NCI-H1436 treated with DMSO at 0.1 percent for 48 hours (cell line): ENCODE data around the gene PERCC1.
A peak's percentile ranks its signal among the peaks of the same experiment; 100 is the strongest.

Experiments
- DNase-seq: peaks from one replicate; lab custom pipeline; 2025; lab: John Stamatoyannopoulos, UW

The PERCC1 gene

DNA sequence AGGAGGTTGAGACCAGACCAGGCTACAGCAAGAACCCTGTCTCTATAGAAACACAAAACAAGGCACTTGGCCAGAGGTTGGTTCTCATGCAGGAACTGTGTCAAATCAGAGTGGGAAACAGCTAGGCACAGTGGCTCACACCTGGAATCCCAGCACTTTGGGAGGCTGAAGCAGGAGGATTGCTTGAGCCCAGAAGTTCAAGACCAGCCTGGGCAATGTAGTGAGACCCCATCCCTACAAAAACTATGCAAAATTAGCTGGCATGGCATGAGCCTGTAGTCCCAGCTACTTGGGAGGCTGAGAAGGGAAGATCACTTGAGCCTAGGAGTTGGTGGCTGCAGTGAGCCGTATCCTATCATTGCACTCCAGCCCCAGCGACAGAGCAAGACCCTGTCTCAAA lies 18.0 kb upstream of the PERCC1 start:
- no peak for DNase-seq

- no peak for DNase-seq
These were observed 17.0 kb upstream of the PERCC1 start for GRCh38 chr16:1413684-1414531.

- DNase-seq = no peak
These were observed 16.2 kb upstream of the PERCC1 start, which contains the start of gene UNKL for GRCh38 chr16:1414532-1415260. Gene UNKL, minus strand, starts transcription at chr16:1414704. Its CDS starts 13 bp downstream, at chr16:1414691.

GRCh38 chr16:1416521-1416941 lies 14.3 kb upstream of the PERCC1 start:
- DNase-seq = no peak

DNA sequence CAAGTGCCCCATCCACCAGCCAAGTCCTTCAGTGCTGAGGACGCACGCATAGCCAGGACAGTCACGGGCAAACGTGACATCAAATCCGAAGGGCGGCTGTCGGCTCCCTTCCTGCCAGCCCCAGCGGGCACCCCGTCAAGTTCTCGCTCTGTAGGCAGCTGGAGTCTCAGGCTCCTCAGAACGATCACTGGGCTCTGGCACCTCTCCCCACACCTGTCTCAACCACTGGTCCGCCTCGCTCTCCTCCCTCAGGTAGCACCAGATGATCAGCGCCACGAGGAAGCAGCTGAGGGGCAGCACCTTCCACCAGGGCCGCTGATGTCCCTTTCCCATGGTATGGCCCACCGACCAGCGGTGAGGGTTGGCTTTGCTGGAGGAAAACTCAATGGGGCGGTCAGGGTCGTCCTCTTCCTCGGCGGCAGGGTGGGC lies 10.8 kb upstream of the PERCC1 start:
- DNase-seq = no peak

- no peak for DNase-seq
These were observed 8.8 kb upstream of the PERCC1 start for GRCh38 chr16:1422076-1422475.

DNA sequence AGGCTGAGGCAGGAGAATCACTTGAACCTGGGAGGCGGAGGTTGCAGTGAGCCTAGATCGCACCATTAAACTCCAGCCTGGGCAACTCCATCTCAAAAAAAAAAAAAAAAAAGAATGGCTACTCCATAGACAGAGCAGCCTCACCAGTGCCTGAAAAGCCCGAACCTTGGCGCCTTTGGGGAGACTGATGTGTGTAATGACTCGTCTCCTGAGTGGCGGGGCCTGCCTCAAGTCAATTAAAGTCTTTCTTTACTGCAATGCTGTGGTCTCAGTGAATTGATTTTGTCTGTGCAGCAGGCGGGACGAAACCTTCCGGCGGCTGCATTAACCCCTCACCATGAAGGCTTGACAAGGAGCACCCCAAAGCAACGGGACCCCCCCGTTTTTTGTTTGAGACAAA lies 6.8 kb upstream of the PERCC1 start:
- no peak for DNase-seq

DNA sequence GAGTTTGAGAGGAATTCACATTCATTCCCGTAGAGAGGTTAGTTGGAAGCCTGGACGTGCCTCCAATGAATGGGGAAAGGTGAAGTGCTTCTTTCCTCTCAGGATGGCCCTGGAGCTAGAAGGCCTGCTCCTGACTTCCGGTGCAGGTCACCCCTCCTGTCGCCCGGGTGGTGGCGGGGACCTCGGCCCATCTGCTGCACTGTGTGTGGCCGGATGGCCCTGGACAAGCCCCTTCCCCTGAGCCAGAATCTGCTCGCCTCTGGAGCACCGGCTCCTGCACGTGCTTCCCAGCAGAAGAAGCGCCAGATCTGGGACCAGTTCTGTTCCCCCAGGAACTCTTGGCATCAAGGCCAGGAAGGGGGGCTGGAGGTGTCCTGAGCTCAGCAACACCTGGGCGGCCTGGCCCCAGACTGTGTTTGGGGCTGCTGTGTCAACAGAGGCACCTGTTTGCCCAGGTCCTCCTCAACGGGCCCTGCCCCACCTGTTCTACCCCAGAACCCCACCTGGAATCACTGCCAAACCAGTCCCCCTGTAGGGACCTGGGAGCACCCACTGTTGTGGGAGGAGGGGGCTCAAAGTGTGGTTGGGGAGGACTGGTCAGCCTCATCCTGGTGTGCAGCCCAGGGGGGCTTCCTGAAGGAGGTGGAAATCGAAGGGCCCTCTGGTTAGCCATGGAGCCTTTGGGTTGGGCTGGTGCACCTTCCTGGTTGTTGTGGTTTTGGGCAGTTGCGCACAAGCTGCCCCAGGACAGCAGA lies 5.1 kb upstream of the PERCC1 start:
- no peak for DNase-seq

DNA sequence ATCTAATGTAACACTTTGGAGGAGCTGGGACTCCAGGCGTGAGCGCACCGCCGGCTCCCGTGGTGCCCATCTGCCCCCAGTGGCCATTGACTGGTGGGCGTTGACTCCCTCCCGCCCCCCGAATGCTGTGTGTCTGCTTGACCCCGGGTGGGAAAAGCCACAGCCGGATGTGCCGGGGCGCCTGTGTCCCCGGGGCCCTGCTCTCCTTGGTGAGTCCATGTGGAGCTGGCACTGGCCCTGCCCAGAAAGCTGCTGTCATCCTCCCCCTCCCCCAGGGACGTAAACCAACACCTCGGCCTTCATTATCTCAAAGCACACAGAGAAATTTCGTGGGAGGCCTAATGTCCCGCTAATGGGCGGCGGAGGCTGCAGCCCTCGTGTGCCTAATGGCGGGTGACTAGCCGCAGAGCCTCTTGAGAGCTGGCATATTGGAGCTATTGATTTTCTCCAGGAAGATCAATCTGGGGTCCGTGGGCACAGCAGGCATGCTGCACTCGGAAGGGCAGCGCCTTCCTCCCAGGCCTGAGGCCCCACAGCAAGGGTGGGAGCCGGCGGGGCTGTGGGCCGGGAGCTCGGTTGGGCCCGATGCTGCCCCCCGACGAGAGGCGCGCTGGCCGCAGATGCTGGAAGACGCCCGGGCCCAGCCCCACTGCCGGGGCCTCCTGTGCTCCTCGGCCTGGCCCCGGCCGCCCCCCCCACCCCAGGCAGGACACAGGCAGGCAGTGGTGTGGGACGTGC lies 4.0 kb upstream of the PERCC1 start:
- peak; percentile 26 for DNase-seq

DNA sequence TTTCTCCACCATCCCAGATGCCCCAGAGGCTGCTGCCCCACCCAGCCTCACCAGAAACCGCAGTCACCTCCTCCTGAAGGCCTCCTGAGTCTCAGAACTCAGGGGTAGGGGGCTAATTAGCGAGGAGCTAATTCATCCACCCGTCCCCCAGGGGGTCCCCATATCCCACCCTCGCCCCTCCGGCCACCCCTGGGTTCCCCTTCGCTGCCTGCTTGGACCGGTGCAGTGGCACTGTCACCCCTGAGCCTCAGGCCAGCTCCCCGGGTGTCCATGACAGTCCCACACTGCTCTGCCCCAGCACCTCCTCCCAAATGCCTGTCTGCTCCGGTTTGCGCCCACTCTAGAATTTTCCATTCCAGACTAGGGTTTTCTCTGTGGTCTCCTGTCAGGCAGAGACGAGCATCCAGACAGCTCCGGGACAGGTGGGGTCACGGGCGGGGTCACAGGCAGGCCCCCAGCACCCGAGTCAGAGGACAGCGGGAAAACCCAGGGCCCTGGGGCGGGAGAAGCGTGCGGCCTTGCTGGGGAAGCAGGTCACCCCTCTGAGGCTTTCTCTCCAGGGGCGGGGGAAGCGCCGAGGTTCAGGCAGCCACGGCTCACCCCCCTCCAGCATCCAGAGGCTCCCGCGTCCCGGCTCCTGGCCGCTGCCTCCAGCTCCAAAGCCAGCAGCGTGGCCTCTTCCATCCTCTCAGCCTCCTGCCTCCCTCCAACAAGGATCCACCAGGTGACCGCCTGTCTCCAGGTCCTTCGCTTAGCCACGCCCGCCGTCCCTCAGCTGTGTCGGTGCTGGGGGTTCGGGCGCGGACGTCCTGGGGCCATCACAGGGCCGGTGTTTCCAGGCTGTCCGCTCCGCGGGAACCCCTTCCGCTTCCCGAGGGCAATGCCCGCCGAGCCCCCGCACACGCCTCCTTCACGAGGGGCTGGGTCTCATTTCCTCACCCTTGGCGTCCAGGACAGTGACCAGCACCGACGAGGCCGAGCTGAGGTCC lies 3.1 kb upstream of the PERCC1 start:
- DNase-seq = no peak

GRCh38 chr16:1428511-1428910 lies 2.4 kb upstream of the PERCC1 start:
- DNase-seq = no peak

DNA sequence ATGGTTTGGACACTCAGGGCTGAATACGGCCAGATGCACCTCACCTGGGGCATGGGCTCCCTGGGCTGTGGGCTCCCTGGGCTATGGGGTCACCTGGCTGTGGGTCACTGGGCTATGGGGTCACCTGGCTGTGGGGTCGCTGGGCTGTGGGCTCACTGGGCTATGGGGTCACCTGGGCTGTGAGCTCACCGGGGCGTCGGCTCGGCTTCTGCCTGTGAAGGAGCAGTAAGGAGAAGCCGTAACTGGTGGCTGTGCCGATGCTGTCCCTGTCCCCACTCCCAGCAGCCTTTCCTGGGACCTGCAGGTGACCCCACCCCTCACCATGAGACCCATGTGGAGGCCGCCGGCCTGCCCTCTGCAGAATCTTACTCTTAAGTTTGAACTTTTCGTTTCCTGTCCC lies 1.9 kb upstream of the PERCC1 start:
- no peak for DNase-seq

DNA sequence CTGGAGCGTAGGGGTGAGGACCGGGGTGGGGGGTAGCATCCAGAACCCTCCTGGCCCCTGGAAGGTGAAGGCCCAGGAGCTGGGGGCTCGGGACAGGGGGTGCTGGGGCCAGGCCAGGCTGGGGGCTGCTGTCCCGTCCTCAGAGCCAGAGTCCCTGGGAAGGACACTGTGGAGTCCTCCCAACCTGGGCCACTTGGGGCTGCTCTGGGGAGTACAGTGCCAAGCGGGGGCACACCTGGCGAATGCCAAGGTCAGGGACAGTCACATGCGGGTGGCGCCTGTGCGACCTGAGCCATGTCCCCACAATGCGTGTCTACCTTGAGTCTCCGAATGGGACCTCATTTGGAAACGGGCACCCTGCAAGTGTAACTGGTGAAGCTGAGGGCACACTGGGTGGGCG lies 1.2 kb upstream of the PERCC1 start:
- DNase-seq = no peak

DNA sequence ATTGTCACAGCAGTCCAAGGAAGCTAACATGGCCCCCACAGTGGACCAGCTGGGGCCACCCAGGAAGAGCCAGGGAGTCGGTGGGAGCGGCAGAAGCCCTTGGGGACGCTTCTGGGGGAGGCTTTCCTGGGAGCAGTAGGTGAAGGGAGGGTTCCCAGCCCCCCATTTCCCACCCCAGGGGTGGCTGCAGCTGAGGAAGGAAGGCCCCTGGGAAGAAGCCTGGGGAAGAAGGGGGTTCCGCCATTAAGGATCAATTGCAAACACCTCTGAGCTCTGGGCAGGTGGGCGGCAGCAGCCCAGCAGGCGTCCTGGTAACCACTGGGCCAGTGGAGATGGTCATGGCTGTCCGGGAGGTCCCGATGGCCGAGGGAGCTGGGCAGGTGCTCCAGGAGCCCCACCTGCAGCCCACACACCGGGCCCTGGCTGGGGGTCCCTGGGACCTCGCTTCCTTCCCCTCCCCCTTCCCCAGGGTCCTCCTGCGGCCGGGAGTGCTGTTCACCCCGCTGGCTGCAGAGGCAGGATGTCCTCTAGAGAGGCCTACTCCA lies 592 bp upstream of the PERCC1 start:
- DNase-seq = no peak

DNA sequence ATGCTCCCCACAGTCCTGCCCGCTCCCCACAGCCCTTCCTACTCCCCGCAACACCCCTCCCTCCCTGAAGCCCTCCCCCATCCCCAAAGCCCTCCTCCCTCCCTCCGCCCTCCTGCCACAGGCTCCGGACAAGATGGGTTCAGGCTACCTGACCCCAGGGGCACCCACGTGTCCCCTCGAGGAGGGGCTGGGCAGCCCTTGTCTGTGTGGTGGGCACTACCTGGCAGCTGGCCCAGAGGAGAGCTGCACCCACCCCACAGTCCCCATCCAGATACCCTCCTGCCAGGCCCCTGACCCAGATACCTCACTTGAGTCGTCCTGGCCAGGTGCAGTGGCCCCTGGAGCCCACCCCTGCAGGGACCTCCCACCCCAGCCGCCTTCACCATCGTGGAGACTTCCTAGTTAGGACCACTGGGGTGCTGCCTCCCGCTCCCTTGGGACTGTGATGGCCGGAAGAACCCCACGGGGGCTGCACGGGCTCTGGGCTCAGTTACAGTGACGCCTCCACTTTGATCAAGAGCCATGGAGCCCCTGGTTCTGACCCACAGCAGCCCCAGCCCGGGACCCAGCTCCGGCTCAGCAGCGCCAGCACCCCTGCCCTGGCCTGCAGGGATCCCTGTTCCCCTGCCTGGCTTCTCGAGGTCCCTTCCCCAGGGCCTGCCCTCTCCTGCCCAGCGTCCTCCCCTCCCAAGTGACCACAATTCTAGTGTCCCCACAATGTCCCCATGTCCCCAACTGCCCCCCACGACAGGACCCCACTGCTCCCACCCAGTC lies 806 bp downstream of the PERCC1 start:
- no peak for DNase-seq

GRCh38 chr16:1432388-1433262 lies 1.7 kb downstream of the PERCC1 start:
- no peak for DNase-seq

DNA sequence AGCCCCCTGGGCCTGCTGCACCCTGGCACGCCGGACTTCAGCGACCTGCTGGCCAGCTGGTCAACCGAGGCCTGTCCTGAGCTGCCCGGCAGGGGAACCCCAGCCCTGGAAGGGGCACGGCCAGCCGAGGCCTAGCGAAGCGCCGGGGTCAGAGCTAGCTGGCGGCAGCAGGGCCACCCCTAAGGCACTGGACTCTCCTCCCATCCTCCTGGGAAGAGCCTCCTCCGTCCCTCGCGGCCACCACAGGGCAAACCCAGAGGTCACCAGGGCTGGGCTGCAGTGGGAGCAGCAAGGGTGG lies 2.3 kb downstream of the PERCC1 start:
- no peak for DNase-seq

- no peak for DNase-seq
These were observed 2.9 kb downstream of the PERCC1 start for GRCh38 chr16:1433756-1434155.
